WTC11 (cell line): Measurements from ENCODE around the gene CTXND2. TPM values are rescaled to one million over a fixed set of nuclear protein-coding genes. Genes with fewer than 3 reads are reported as not detected.

Experiments
- ATAC-seq: fragments of 200-7000 bp; cut with Tn5 transposase; 2 replicates; pipeline ENCODE4 v1.10.0; 2021; ENCODE audit warnings: mild to moderate bottlenecking, moderate library complexity
- CTCF ChIA-PET: fragments of 300-600 bp; sonication (Branson Sonifier 250); formaldehyde crosslinking; loops from one replicate; lab custom pipeline; 2021; ENCODE audit warnings: antibody characterized with exemption; lab: Charles Lee
- POLR2A ChIA-PET: fragments of 350-600 bp; sonication (Branson Sonifier 250); formaldehyde crosslinking; loops from one replicate; lab custom pipeline; 2021; ENCODE audit warnings: antibody characterized with exemption; lab: Charles Lee
- DNase-seq: peaks from one replicate; pipeline ENCODE4 v3.0.0; 2021; ENCODE audit warnings: low spot score
- H3K27ac Mint-ChIP-seq: 2 replicates; pipeline ENCODE4 v1.8.0; 2021; ENCODE audit warnings: mixed read lengths
- H3K27me3 Mint-ChIP-seq: 2 replicates; pipeline ENCODE4 v1.8.0; 2021; ENCODE audit warnings: low read depth, mild to moderate bottlenecking, moderate library complexity, mixed read lengths
- H3K36me3 Mint-ChIP-seq: 2 replicates; pipeline ENCODE4 v1.8.0; 2021; ENCODE audit warnings: mixed read lengths
- H3K4me1 Mint-ChIP-seq: 2 replicates; pipeline ENCODE4 v1.8.0; 2022; ENCODE audit warnings: mixed read lengths
- H3K4me3 Mint-ChIP-seq: 2 replicates; pipeline ENCODE4 v1.8.0; 2021; ENCODE audit warnings: mild to moderate bottlenecking, moderate library complexity, mixed read lengths
- H3K9me3 Mint-ChIP-seq: 2 replicates; pipeline ENCODE4 v1.8.0; 2021; ENCODE audit warnings: mixed read lengths
- ATF3 ChIP-seq: sonication (generic); formaldehyde crosslinking; conservative IDR thresholded peaks from 2 replicates; pipeline ENCODE4 v1.8.1; 2022; ENCODE audit warnings: mild to moderate bottlenecking, missing genetic modification reagents
- CREB1 ChIP-seq: sonication (generic); formaldehyde crosslinking; IDR thresholded peaks from 2 replicates; pipeline ENCODE4 v1.8.0; 2023; ENCODE audit warnings: mild to moderate bottlenecking, missing genetic modification reagents
- CREM ChIP-seq: sonication (generic); formaldehyde crosslinking; IDR thresholded peaks from 2 replicates; pipeline ENCODE4 v1.8.1; 2022; ENCODE audit warnings: mild to moderate bottlenecking, missing genetic modification reagents, moderate library complexity
- E2F4 ChIP-seq: sonication (generic); formaldehyde crosslinking; IDR thresholded peaks from 2 replicates; pipeline ENCODE4 v1.8.1; 2022; ENCODE audit warnings: low read depth, mild to moderate bottlenecking, moderate library complexity, missing genetic modification reagents, borderline replicate concordance
- ELF4 ChIP-seq: sonication (generic); formaldehyde crosslinking; IDR thresholded peaks from 2 replicates; pipeline ENCODE4 v1.8.1; 2022; ENCODE audit warnings: low read depth, mild to moderate bottlenecking, moderate library complexity, missing genetic modification reagents
- ETV6 ChIP-seq: sonication (generic); formaldehyde crosslinking; IDR thresholded peaks from 2 replicates; pipeline ENCODE4 v1.8.1; 2022; ENCODE audit warnings: mild to moderate bottlenecking, missing genetic modification reagents
- FOXK1 ChIP-seq: sonication (generic); formaldehyde crosslinking; IDR thresholded peaks from 2 replicates; pipeline ENCODE4 v1.8.0; 2022; ENCODE audit warnings: mild to moderate bottlenecking, moderate library complexity, missing genetic modification reagents
- KAT7 ChIP-seq: sonication (generic); formaldehyde crosslinking; IDR thresholded peaks from 2 replicates; pipeline ENCODE4 v1.8.1; 2023; ENCODE audit warnings: missing genetic modification reagents, mild to moderate bottlenecking, borderline replicate concordance
- MAX ChIP-seq: sonication (generic); formaldehyde crosslinking; IDR thresholded peaks from 2 replicates; pipeline ENCODE4 v1.8.0; 2022; ENCODE audit warnings: mild to moderate bottlenecking, missing genetic modification reagents
- OVOL2 ChIP-seq: fragments of 250-450 bp; sonication (Bioruptor Pico); IDR thresholded peaks from 2 replicates; pipeline ENCODE4 v1.9.0; 2021; ENCODE audit warnings: mild to moderate bottlenecking, borderline replicate concordance
- SOX15 ChIP-seq: fragments of 250-450 bp; sonication (Bioruptor Pico); IDR thresholded peaks from 2 replicates; pipeline ENCODE4 v1.9.0; 2021; ENCODE audit warnings: mild to moderate bottlenecking
- TEAD1 ChIP-seq: sonication (generic); formaldehyde crosslinking; IDR thresholded peaks from 2 replicates; pipeline ENCODE4 v1.8.0; 2022; ENCODE audit warnings: mild to moderate bottlenecking, missing genetic modification reagents
- TEAD4 ChIP-seq: sonication (generic); formaldehyde crosslinking; IDR thresholded peaks from 2 replicates; pipeline ENCODE4 v1.8.0; 2022; ENCODE audit warnings: mild to moderate bottlenecking, missing genetic modification reagents
- ZNF138 ChIP-seq: sonication (generic); formaldehyde crosslinking; conservative IDR thresholded peaks from 2 replicates; pipeline ENCODE4 v1.8.1; 2022; ENCODE audit warnings: mild to moderate bottlenecking, moderate library complexity, missing genetic modification reagents
- ZNF263 ChIP-seq: sonication (generic); formaldehyde crosslinking; IDR thresholded peaks from 2 replicates; pipeline ENCODE4 v1.8.1; 2022; ENCODE audit warnings: low read depth, mild to moderate bottlenecking, moderate library complexity, missing genetic modification reagents
- ZNF281 ChIP-seq: sonication (generic); formaldehyde crosslinking; IDR thresholded peaks from 2 replicates; pipeline ENCODE4 v1.8.0; 2023; ENCODE audit warnings: mild to moderate bottlenecking, missing genetic modification reagents
- ZNF396 ChIP-seq: fragments of 250-450 bp; sonication (Bioruptor Pico); IDR thresholded peaks from 2 replicates; pipeline ENCODE4 v1.8.0; 2021; ENCODE audit warnings: mild to moderate bottlenecking, moderate library complexity, borderline replicate concordance
- total RNA-seq: library from RNA; stranded (reverse); gene quantifications from 3 replicates; pipeline ENCODE4 v1.2.3, GENCODE V29; 2021
- TF ChIP-seq, protein P1 (sequence below): fragments of 250-450 bp; sonication (Bioruptor Pico); IDR thresholded peaks from 2 replicates; pipeline ENCODE4 v1.9.0; 2021; ENCODE audit warnings: mild to moderate bottlenecking, borderline replicate concordance
- TF ChIP-seq, protein P2 (sequence below): sonication (generic); formaldehyde crosslinking; IDR thresholded peaks from 2 replicates; pipeline ENCODE4 v1.8.0; 2022; ENCODE audit warnings: mild to moderate bottlenecking, missing genetic modification reagents

The CTXND2 gene
- total RNA-seq, 1 experiment from 2014 or later = not detected

DNA sequence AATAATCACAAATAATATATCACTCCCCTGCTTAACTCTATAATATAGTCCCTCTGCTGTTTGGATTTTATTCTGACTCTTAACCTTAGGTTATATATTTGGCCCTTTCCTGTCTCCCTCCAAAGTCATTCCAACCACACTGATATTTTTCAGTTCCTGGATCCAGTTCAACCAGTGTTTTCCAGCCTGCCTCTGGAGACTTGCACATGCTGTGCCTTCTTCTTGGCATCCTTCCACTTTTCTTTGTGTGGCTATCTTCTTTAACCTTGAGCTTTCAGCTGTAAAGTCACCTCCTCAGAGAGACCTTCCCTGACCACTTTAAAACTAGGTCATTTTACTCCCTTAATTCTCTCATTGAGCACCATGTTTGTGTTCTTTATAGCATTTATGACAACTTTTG is 68.3 kb downstream of the CTXND2 start:
- POLR2A ChIA-PET = no interaction called here
- no peaks in the 10 kb centered on the region for H3K9me3 Mint-ChIP-seq
- CTCF ChIA-PET = interaction anchor here (1.7 kb wide), 1 partner anchor 41 kb away, joined by 6 read pairs; no protein-coding TSS in a partner anchor

More for the DNA sequence above, 68.3 kb downstream of the CTXND2 start:
- DNase-seq (no peak), ATAC-seq (no peak)
- H3K36me3 Mint-ChIP-seq = peaks cover 70% of the 10 kb centered on the region
- H3K4me1 Mint-ChIP-seq = no peaks in the 10 kb centered on the region
- TF ChIP-seq FOXK1 (CRISPR knock-in tag) (no peak), ZNF138 (CRISPR knock-in tag) (no peak), E2F4 (CRISPR knock-in tag) (no peak), OVOL2 (CRISPR knock-in tag) (no peak), ZNF263 (no peak), ZNF281 (CRISPR knock-in tag) (no peak), CREM (no peak), CREB1 (CRISPR knock-in tag) (no peak), ATF3 (CRISPR knock-in tag) (no peak), TEAD4 (CRISPR knock-in tag) (no peak), ELF4 (CRISPR knock-in tag) (no peak), SOX15 (no peak), ZNF396 (CRISPR knock-in tag) (no peak), ETV6 (CRISPR knock-in tag) (no peak), MAX (CRISPR knock-in tag) (no peak), TEAD1 (CRISPR knock-in tag) (no peak), KAT7 (CRISPR knock-in tag) (no peak)
- TF ChIP-seq, protein P1, sequence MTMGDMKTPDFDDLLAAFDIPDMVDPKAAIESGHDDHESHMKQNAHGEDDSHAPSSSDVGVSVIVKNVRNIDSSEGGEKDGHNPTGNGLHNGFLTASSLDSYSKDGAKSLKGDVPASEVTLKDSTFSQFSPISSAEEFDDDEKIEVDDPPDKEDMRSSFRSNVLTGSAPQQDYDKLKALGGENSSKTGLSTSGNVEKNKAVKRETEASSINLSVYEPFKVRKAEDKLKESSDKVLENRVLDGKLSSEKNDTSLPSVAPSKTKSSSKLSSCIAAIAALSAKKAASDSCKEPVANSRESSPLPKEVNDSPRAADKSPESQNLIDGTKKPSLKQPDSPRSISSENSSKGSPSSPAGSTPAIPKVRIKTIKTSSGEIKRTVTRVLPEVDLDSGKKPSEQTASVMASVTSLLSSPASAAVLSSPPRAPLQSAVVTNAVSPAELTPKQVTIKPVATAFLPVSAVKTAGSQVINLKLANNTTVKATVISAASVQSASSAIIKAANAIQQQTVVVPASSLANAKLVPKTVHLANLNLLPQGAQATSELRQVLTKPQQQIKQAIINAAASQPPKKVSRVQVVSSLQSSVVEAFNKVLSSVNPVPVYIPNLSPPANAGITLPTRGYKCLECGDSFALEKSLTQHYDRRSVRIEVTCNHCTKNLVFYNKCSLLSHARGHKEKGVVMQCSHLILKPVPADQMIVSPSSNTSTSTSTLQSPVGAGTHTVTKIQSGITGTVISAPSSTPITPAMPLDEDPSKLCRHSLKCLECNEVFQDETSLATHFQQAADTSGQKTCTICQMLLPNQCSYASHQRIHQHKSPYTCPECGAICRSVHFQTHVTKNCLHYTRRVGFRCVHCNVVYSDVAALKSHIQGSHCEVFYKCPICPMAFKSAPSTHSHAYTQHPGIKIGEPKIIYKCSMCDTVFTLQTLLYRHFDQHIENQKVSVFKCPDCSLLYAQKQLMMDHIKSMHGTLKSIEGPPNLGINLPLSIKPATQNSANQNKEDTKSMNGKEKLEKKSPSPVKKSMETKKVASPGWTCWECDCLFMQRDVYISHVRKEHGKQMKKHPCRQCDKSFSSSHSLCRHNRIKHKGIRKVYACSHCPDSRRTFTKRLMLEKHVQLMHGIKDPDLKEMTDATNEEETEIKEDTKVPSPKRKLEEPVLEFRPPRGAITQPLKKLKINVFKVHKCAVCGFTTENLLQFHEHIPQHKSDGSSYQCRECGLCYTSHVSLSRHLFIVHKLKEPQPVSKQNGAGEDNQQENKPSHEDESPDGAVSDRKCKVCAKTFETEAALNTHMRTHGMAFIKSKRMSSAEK (CRISPR knock-in tag) = no peak
- TF ChIP-seq, protein P2, sequence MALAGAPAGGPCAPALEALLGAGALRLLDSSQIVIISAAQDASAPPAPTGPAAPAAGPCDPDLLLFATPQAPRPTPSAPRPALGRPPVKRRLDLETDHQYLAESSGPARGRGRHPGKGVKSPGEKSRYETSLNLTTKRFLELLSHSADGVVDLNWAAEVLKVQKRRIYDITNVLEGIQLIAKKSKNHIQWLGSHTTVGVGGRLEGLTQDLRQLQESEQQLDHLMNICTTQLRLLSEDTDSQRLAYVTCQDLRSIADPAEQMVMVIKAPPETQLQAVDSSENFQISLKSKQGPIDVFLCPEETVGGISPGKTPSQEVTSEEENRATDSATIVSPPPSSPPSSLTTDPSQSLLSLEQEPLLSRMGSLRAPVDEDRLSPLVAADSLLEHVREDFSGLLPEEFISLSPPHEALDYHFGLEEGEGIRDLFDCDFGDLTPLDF (CRISPR knock-in tag) = no peak
- H3K27ac Mint-ChIP-seq = no peak overlapping the region
- H3K4me3 Mint-ChIP-seq = no peak overlapping the region
- H3K27me3 Mint-ChIP-seq = no peaks in the 10 kb centered on the region
